GM12865 (cell line): Measurements from ENCODE around the gene MAP4K4.

ENCODE experiments used
- DNase-seq: peaks from one replicate; pipeline ENCODE4 v3.0.0; 2010; ENCODE audit warnings: low read depth
- H3K4me3 ChIP-seq: 2 replicates; pipeline ENCODE4 v1.5.1; 2011; ENCODE audit warnings: mild to moderate bottlenecking, low read depth, low read length, control low read depth
- TF ChIP-seq, protein P1 (sequence below): IDR thresholded peaks from 2 replicates; pipeline ENCODE4 v1.5.1; 2011; ENCODE audit warnings: low read length, control low read depth, low read depth, inconsistent platforms; ENCODE audit not compliant: insufficient read depth; ENCODE audit errors: missing control alignments

Gene MAP4K4

DNA sequence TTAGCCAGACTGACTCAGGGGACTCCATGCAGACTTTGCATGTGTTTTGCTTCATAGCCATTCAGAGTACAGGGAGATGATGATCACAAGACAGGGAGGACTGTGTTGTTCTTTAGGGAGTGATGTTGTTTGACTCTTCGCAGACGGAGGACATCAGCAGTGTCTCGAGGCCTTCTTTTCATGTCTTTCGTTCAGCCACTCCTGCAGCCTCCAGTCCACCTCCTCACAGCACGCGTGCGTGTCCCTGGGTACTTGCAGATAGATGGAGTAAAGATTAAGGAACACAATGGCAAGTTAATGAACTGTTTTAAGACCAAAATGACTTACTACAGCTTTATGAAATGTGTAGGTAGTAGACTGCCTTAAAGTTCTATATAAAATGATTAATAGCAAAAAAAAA lies 114.7 kb downstream of the MAP4K4 start:
- TF ChIP-seq, protein P1, sequence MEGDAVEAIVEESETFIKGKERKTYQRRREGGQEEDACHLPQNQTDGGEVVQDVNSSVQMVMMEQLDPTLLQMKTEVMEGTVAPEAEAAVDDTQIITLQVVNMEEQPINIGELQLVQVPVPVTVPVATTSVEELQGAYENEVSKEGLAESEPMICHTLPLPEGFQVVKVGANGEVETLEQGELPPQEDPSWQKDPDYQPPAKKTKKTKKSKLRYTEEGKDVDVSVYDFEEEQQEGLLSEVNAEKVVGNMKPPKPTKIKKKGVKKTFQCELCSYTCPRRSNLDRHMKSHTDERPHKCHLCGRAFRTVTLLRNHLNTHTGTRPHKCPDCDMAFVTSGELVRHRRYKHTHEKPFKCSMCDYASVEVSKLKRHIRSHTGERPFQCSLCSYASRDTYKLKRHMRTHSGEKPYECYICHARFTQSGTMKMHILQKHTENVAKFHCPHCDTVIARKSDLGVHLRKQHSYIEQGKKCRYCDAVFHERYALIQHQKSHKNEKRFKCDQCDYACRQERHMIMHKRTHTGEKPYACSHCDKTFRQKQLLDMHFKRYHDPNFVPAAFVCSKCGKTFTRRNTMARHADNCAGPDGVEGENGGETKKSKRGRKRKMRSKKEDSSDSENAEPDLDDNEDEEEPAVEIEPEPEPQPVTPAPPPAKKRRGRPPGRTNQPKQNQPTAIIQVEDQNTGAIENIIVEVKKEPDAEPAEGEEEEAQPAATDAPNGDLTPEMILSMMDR, result no peak
- H3K4me3 ChIP-seq, result no peak overlapping the region
- DNase-seq, result no peak

DNA sequence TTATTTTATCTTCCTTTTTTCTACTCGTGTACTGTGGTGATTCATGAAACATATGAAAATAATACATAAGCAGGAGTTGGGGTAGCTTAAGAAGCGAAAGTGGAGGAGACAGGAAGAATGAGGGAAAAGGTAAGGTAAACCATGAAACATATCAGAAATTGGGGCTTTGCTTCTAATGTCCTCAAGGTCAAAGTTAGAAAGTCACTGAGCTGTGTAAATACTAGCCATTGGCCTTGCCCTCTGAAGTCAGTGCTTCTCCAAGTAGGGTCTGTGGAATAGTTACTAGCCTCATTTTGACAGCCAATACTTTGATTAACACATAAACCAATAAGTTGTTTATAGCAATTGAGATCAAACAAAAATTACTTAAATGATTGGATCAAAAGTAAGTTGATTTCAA lies 117.2 kb downstream of the MAP4K4 start:
- no peak for DNase-seq
- TF ChIP-seq, protein P1, result no peak
- H3K4me3 ChIP-seq, result no peak overlapping the region

DNA sequence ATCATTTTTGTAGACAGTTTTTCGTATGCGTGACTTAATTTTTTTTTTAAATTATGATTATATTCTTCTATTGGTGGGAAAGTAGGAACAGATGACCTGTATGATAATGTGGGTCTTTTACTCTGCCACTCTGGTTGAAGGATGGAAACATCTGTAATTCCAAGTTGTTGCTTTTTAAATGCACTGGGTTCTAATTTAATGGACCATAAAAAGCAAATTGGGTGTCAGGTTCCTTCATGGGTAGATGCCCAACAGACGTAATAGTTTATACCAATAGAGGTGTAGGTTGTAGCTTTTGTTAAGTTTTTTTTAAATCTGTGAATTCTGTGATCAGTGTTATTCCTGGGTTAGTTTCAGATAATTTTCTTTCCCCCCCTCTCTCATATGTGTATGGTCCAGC lies 117.6 kb downstream of the MAP4K4 start:
- TF ChIP-seq, protein P1, result no peak
- no peak for DNase-seq
- H3K4me3 ChIP-seq, result no peak overlapping the region

DNA sequence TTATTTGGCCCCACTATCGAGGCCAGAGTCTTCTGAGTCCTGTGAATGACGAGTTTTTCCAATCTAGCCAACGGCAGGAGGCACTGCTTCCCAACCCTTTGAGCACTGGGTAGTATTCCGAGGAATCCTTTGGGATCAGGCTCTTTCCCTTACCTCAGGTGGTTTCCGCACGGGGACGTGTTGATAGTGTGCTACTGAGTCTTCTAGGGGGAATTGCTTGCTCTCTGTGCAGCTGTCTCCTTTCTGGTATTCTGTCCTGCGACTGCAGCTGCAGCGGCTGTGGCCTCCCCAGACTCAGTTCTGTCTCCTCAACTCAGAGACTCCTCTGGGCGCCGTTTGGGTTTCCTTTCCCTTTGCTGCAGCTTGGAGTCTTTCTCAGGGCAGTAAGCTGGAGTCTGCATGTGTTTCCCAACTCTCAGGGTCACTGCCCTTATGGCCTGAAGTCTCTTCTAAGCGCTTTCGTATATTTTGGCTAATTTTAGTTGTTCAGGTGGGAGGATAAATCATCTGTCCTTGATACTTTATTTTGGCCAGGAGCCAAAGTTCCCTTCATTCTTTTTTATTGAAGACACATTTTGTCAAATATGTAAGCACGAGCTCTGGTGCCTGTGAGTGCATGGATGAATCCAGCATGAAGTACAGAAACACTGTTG lies 118.4 kb downstream of the MAP4K4 start:
- DNase-seq, result no peak
- TF ChIP-seq, protein P1, result no peak

DNA sequence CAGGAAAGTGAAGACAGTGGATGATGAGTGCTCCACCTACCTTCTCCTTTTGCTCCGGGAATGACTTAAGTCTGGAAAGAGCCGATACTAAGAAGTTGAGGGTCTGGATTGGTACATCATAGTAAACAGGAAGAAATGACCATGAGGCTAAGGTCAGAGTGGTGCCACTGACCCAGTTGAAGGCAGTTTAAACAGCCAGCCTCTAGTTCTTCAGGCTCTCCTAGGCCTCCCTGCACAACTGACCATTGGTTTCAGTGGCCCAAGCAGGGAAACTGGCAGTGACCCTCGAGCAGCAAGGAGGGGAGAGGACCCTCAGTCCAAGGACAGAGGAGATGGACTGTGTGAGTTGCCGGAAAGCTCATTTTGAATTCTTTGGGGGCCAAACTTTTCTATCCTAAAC lies 119.1 kb downstream of the MAP4K4 start:
- DNase-seq, result no peak

More for the DNA sequence above, 118.4 kb downstream of the MAP4K4 start:
- no peak overlapping the region for H3K4me3 ChIP-seq

DNA sequence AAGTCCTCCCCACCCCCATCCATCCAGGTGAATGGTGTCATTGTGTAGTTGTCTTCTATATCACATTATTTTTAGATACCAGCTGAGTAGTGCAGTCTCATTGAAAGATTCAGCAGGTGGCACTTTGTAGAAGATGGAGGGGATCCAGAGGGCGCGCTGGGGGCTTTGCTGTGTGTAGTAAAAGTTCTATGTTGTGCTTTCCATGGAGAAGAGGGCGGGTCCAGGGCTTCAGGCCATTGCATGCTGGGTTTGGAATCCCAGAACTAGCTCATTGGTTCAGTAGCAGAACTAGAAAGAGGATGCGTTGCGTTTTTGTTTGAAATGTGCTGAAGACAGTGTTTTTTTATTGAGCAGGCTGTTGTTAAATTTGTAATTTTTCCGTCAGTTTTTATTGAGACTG lies 120.0 kb downstream of the MAP4K4 start:
- no peak for DNase-seq
- TF ChIP-seq, protein P1, result no peak
- no peak overlapping the region for H3K4me3 ChIP-seq

More for the DNA sequence above, 119.1 kb downstream of the MAP4K4 start:
- H3K4me3 ChIP-seq, result no peak overlapping the region
- TF ChIP-seq, protein P1, result no peak
